ENCODE measurements around the gene SREBF2.

GRCh38 chr22:41914611-41915034 lies 81.7 kb downstream of the SREBF2 start:
- TF ChIP-seq CTCF (IDR thresholded peaks at IDR 0.05 in 2 of 3, conservative IDR thresholded peaks at IDR 0.05 in 1 of 3; ENCODE audit: borderline replicate concordance in 1 of 3, insufficient read depth in 1 of 3, low read depth in 2 of 3, low read length in 2 of 3) = no peak
- no peak for TF ChIP-seq JUND (IDR thresholded peaks at IDR 0.05)
- no peak for TF ChIP-seq EZH2phosphoT487 (IDR thresholded peaks at IDR 0.05; ENCODE audit: borderline replicate concordance)
- no peak for TF ChIP-seq POLR2AphosphoS5 (IDR thresholded peaks at IDR 0.05; ENCODE audit: low read depth, low read length)
- no peak for TF ChIP-seq MAX (IDR thresholded peaks at IDR 0.05)
- peak; percentile 34 for TF ChIP-seq POLR2A (IDR thresholded peaks at IDR 0.05; ENCODE audit: borderline replicate concordance, extremely low read depth, insufficient read depth, insufficient read length)
- TF ChIP-seq EZH2 (IDR thresholded peaks at IDR 0.05) = no peak
- TF ChIP-seq SRF (IDR thresholded peaks at IDR 0.05; ENCODE audit: low read depth) = no peak
- no peak for TF ChIP-seq REST (IDR thresholded peaks at IDR 0.05; ENCODE audit: low read depth)
